ENCODE results near the gene SMC1B. TPM values are rescaled to one million over a fixed set of nuclear protein-coding genes. Genes with fewer than 3 reads are reported as not detected.
"Not testable (repeated sequence)": the region's sequence is repeated elsewhere in the genome, so short reads cannot be mapped to it uniquely, and the experiment has no call there.

The SMC1B gene
- total and polyA plus RNA-seq, 4 donors = 0.01 to 0.04 TPM; not detected in 2

GRCh38 chr22:45450921-45451651, 37.7 kb upstream of the SMC1B start:
- ATAC-seq (ENCODE audit: insufficient read depth, low FRiP score) = no peak
- Histone ChIP-seq H3K27me3 (ENCODE audit: control insufficient read depth in 3 of 3, insufficient read depth in 3 of 3, low read length in 2 of 3) (no peaks in the 10 kb centered on the region), H3K9me3 (ENCODE audit: control insufficient read depth in 4 of 4, insufficient read depth in 3 of 4, low read length in 3 of 4) (no peaks in the 10 kb centered on the region), H3K27ac (ENCODE audit: low read depth in 1 of 2, low read length in 1 of 2) (peak overlapping the region in 1 of 2 donors; percentile 35), H3K4me1 (ENCODE audit: control insufficient read depth in 5 of 5, insufficient read depth in 5 of 5, low read length in 5 of 5) (peaks cover 0 to 47% (median 9%) of the 10 kb centered on the region in 5 donors), H3K9ac (ENCODE audit: insufficient read depth in 1 of 2, low read length in 2 of 2) (no peak overlapping the region), H3K36me3 (ENCODE audit: control insufficient read depth in 4 of 4, insufficient read depth in 4 of 4, low read length in 4 of 4) (no peaks in the 10 kb centered on the region), H3K4me3 (no peak overlapping the region)
- peak; percentile 49 to 96 (median 93) for DNase-seq
- 67 to 81% methylated on average over 12 of the region's 12 CpGs for WGBS, 2 donors
- TF ChIP-seq CTCF (IDR thresholded peaks at IDR 0.05; ENCODE audit: control extremely low read depth, extremely low read depth) = no peak

- peak overlapping the region in 1 of 2 donors; percentile 71 for H3K27ac ChIP-seq (ENCODE audit: low read depth in 1 of 2, low read length in 1 of 2)
- ATAC-seq (ENCODE audit: insufficient read depth, low FRiP score) (no peak), DNase-seq (no peak)
- H3K9me3 ChIP-seq (ENCODE audit: control insufficient read depth in 4 of 4, insufficient read depth in 3 of 4, low read length in 3 of 4) = peaks cover 0 to 2% (median 0%) of the 10 kb centered on the region in 4 donors
- H3K9ac ChIP-seq (ENCODE audit: insufficient read depth in 1 of 2, low read length in 2 of 2) = no peak overlapping the region
- H3K4me1 ChIP-seq (ENCODE audit: control insufficient read depth in 5 of 5, insufficient read depth in 5 of 5, low read length in 5 of 5) = peaks cover 0 to 47% (median 9%) of the 10 kb centered on the region in 5 donors
- no peaks in the 10 kb centered on the region for H3K36me3 ChIP-seq (ENCODE audit: control insufficient read depth in 4 of 4, insufficient read depth in 4 of 4, low read length in 4 of 4)
- TF ChIP-seq CTCF (IDR thresholded peaks at IDR 0.05; ENCODE audit: control extremely low read depth, extremely low read depth) = no peak
- no peaks in the 10 kb centered on the region for H3K27me3 ChIP-seq (ENCODE audit: control insufficient read depth in 3 of 3, insufficient read depth in 3 of 3, low read length in 2 of 3)
- WGBS, 2 donors = 90 to 93% methylated on average over 16 of the region's 16 CpGs
- H3K4me3 ChIP-seq = no peak overlapping the region
These were observed 36.8 kb upstream of the SMC1B start for GRCh38 chr22:45450101-45450785.

- 90 to 99% methylated on average over 5 of the region's 5 CpGs for WGBS, 2 donors
- not testable (repeated sequence) for H3K27ac ChIP-seq (ENCODE audit: low read depth in 1 of 2, low read length in 1 of 2); DNase-seq; H3K9me3 ChIP-seq (ENCODE audit: control insufficient read depth in 4 of 4, insufficient read depth in 3 of 4, low read length in 3 of 4); H3K36me3 ChIP-seq (ENCODE audit: control insufficient read depth in 4 of 4, insufficient read depth in 4 of 4, low read length in 4 of 4); H3K4me3 ChIP-seq; H3K27me3 ChIP-seq (ENCODE audit: control insufficient read depth in 3 of 3, insufficient read depth in 3 of 3, low read length in 2 of 3); H3K9ac ChIP-seq (ENCODE audit: insufficient read depth in 1 of 2, low read length in 2 of 2); ATAC-seq (ENCODE audit: insufficient read depth, low FRiP score)
- H3K4me1 ChIP-seq (ENCODE audit: control insufficient read depth in 5 of 5, insufficient read depth in 5 of 5, low read length in 5 of 5) = peaks cover 0 to 47% (median 9%) of the 10 kb centered on the region in 5 donors
These were observed 36.0 kb upstream of the SMC1B start for GRCh38 chr22:45449442-45449841.

- ATAC-seq (ENCODE audit: insufficient read depth, low FRiP score) = no peak
- no peaks in the 10 kb centered on the region for H3K27me3 ChIP-seq (ENCODE audit: control insufficient read depth in 3 of 3, insufficient read depth in 3 of 3, low read length in 2 of 3)
- H3K9ac ChIP-seq (ENCODE audit: insufficient read depth in 1 of 2, low read length in 2 of 2) = no peak overlapping the region
- 75 to 77% methylated on average over 9 of the region's 9 CpGs for WGBS, 2 donors
- peaks cover 0 to 47% (median 9%) of the 10 kb centered on the region in 5 donors for H3K4me1 ChIP-seq (ENCODE audit: control insufficient read depth in 5 of 5, insufficient read depth in 5 of 5, low read length in 5 of 5)
- H3K36me3 ChIP-seq (ENCODE audit: control insufficient read depth in 4 of 4, insufficient read depth in 4 of 4, low read length in 4 of 4) = no peaks in the 10 kb centered on the region
- no peak for TF ChIP-seq CTCF (IDR thresholded peaks at IDR 0.05; ENCODE audit: control extremely low read depth, extremely low read depth)
- peaks cover 0 to 2% (median 0%) of the 10 kb centered on the region in 4 donors for H3K9me3 ChIP-seq (ENCODE audit: control insufficient read depth in 4 of 4, insufficient read depth in 3 of 4, low read length in 3 of 4)
- H3K4me3 ChIP-seq = no peak overlapping the region
- H3K27ac ChIP-seq (ENCODE audit: low read depth in 1 of 2, low read length in 1 of 2) = no peak overlapping the region
- DNase-seq = peak; percentile 70 to 83 (median 71)
These were observed 35.0 kb upstream of the SMC1B start for GRCh38 chr22:45448431-45448830.

- H3K27me3 ChIP-seq (ENCODE audit: control insufficient read depth in 3 of 3, insufficient read depth in 3 of 3, low read length in 2 of 3); H3K4me3 ChIP-seq; DNase-seq; ATAC-seq (ENCODE audit: insufficient read depth, low FRiP score); H3K36me3 ChIP-seq (ENCODE audit: control insufficient read depth in 4 of 4, insufficient read depth in 4 of 4, low read length in 4 of 4); H3K9ac ChIP-seq (ENCODE audit: insufficient read depth in 1 of 2, low read length in 2 of 2); H3K27ac ChIP-seq (ENCODE audit: low read depth in 1 of 2, low read length in 1 of 2); H3K9me3 ChIP-seq (ENCODE audit: control insufficient read depth in 4 of 4, insufficient read depth in 3 of 4, low read length in 3 of 4): not testable (repeated sequence)
- peaks cover 0 to 42% (median 9%) of the 10 kb centered on the region in 5 donors for H3K4me1 ChIP-seq (ENCODE audit: control insufficient read depth in 5 of 5, insufficient read depth in 5 of 5, low read length in 5 of 5)
- WGBS, 2 donors = 92 to 94% methylated on average over 4 of the region's 4 CpGs
These were observed 34.2 kb upstream of the SMC1B start for GRCh38 chr22:45447596-45447995.

Data from lung (tissue), 12 donors.